ENCODE results near the gene HS2ST1. TPM values are rescaled to one million over a fixed set of nuclear protein-coding genes. Genes with fewer than 3 reads are reported as not detected.

The HS2ST1 gene
- total RNA-seq, 2 donors from 2014 or later, result 6.3 to 12.2 TPM

DNA sequence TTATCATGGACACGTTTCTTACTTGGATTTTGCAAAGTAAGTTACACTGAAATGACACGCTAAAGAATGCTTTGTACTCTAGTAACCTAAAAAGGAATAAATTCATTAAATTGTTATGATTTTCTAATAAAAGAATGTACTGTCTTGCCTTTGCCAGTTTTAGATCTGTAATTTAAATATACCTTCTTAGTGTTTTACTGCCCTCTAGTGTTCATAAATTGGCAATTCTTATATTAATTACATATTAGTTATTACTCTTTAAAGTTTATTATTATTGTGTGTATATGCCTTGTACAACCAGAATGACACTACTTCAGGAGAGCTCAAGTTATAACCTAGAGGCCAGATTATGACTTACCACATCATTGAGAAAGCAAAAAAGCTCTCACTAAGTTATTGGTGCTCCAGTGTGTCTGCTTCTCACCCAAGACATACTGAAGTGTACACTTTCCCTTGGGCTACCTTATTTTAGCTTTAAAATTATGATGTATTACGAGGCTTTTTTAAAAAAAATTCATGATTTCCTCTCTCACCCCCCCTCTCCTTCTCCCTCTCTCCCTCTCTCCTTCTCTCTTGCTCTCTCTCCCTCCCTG, 169.9 kb downstream of the HS2ST1 start:
- DNase-seq (no peak), ATAC-seq (peak; percentile 48)
- no peaks in the 10 kb centered on the region for H3K27me3 ChIP-seq
- no peak overlapping the region for H3K4me3 ChIP-seq
- TF ChIP-seq, protein P1, sequence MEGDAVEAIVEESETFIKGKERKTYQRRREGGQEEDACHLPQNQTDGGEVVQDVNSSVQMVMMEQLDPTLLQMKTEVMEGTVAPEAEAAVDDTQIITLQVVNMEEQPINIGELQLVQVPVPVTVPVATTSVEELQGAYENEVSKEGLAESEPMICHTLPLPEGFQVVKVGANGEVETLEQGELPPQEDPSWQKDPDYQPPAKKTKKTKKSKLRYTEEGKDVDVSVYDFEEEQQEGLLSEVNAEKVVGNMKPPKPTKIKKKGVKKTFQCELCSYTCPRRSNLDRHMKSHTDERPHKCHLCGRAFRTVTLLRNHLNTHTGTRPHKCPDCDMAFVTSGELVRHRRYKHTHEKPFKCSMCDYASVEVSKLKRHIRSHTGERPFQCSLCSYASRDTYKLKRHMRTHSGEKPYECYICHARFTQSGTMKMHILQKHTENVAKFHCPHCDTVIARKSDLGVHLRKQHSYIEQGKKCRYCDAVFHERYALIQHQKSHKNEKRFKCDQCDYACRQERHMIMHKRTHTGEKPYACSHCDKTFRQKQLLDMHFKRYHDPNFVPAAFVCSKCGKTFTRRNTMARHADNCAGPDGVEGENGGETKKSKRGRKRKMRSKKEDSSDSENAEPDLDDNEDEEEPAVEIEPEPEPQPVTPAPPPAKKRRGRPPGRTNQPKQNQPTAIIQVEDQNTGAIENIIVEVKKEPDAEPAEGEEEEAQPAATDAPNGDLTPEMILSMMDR (IDR thresholded peaks at IDR 0.05), result peak; percentile 34 to 85 (median 59)
- no peak for TF ChIP-seq POLR2A (IDR thresholded peaks at IDR 0.05)
- H3K36me3 ChIP-seq (replicated peaks in 1 of 2; ENCODE audit: insufficient read depth in 1 of 2, low read depth in 2 of 2), result no peaks in the 10 kb centered on the region
- intact Hi-C loops (cut with DNase I), result loop anchor here (5.0 kb wide), 1 partner anchor 257 kb away; no protein-coding TSS in a partner anchor
- no peaks in the 10 kb centered on the region for H3K4me1 ChIP-seq
- H3K9me3 ChIP-seq, result no peaks in the 10 kb centered on the region
- no peak overlapping the region for H3K27ac ChIP-seq
- WGBS, 2 donors, result 27 to 29% methylated on average over 3 of the region's 3 CpGs

DNA sequence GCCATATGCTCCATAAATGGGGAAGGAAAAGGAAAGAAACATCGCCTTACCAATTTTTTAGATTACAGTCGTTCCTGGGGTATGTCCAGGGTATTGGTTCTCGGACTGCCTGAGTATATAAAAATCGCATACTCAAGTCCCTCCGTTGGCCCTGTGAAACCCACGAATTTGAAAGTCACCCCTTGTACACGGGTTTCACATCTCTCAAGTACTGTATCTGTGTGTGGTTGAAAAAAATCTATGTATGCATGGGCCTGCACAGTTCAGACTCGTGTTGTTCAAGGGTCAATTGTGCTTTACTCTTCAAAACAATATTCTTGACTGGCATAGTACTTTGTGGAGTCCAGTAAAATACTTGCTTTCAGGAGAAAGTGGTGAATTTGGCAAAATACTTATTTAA, 171.7 kb downstream of the HS2ST1 start:
- no peak for TF ChIP-seq POLR2A (IDR thresholded peaks at IDR 0.05)
- TF ChIP-seq, protein P1 (IDR thresholded peaks at IDR 0.05), result no peak
- Histone ChIP-seq H3K4me3 (no peak overlapping the region), H3K27me3 (no peaks in the 10 kb centered on the region), H3K9me3 (no peaks in the 10 kb centered on the region), H3K27ac (no peak overlapping the region), H3K36me3 (replicated peaks in 1 of 2; ENCODE audit: insufficient read depth in 1 of 2, low read depth in 2 of 2) (no peaks in the 10 kb centered on the region), H3K4me1 (no peaks in the 10 kb centered on the region)
- no peak for DNase-seq
- WGBS, 2 donors, result 81 to 90% methylated on average over 8 of the region's 8 CpGs
- no peak for ATAC-seq
- intact Hi-C loops (cut with DNase I), result no loop called here

DNA sequence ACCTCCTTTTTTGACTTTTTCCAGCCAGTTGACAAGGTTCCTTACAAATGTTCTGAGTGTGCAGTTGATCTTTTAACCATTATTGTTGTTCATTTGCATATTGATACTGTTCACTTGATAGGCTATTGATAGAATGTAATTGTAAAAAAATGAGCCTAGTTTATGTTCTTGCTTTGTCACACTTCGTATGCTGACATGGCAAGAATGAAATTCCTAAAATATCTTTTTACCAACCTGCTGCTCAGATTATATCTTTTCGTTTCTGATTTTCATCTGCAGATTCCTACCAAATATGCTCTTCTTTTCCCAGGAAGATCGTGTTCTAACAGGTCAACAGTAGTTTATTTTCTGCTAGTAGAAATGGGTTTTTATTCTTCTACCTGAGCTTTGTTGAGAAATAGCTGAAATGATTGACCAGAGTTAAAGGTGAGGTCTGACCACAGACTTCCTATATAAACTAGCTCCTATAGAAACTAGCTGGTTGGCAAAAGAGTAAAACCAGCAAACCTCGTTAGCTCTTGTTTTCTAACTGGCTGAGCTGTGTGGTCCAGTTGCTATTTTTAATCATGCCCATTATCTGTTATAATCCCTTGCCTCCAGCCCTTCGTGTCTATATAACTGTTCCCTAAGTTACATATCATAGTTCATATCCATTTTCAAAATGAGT, 174.8 kb downstream of the HS2ST1 start:
- intact Hi-C loops (cut with DNase I), result no loop called here
- no peak overlapping the region for H3K27ac ChIP-seq
- H3K4me1 ChIP-seq, result no peaks in the 10 kb centered on the region
- TF ChIP-seq POLR2A (IDR thresholded peaks at IDR 0.05), result no peak
- TF ChIP-seq, protein P1 (IDR thresholded peaks at IDR 0.05), result no peak
- no peak for DNase-seq
- WGBS, 2 donors, result 68 to 89% methylated on average over 5 of the region's 5 CpGs
- no peak overlapping the region for H3K4me3 ChIP-seq
- H3K36me3 ChIP-seq (replicated peaks in 1 of 2; ENCODE audit: insufficient read depth in 1 of 2, low read depth in 2 of 2), result no peaks in the 10 kb centered on the region
- no peak for ATAC-seq
- H3K27me3 ChIP-seq, result no peaks in the 10 kb centered on the region
- no peaks in the 10 kb centered on the region for H3K9me3 ChIP-seq

DNA sequence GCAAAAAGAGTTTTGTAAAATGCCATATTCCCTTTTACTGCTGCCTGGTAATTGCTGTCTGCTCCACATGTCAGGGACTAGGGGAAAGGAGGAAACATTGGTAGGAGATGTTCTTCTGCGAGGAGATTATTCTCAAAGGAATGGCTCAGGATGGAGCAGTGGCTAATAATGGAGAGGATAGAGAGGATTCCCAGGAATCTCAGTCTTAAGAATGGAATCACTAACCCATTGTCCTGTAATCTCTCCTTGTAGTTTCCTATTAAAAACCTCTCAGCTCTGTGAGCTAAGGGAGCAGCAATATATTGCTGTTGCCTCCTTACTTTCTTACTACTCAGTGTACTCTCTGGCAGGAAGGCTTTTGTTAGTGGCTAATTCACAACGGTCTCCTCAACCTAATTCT, 175.4 kb downstream of the HS2ST1 start:
- intact Hi-C loops (cut with DNase I), result no loop called here
- Histone ChIP-seq H3K4me1 (no peaks in the 10 kb centered on the region), H3K4me3 (no peak overlapping the region), H3K36me3 (replicated peaks in 1 of 2; ENCODE audit: insufficient read depth in 1 of 2, low read depth in 2 of 2) (no peaks in the 10 kb centered on the region), H3K27me3 (no peaks in the 10 kb centered on the region), H3K9me3 (no peaks in the 10 kb centered on the region), H3K27ac (no peak overlapping the region)
- ATAC-seq (no peak), DNase-seq (no peak)
- 73 to 81% methylated on average over 2 of the region's 2 CpGs for WGBS, 2 donors
- TF ChIP-seq, protein P1 (IDR thresholded peaks at IDR 0.05), result no peak
- TF ChIP-seq POLR2A (IDR thresholded peaks at IDR 0.05), result no peak

DNA sequence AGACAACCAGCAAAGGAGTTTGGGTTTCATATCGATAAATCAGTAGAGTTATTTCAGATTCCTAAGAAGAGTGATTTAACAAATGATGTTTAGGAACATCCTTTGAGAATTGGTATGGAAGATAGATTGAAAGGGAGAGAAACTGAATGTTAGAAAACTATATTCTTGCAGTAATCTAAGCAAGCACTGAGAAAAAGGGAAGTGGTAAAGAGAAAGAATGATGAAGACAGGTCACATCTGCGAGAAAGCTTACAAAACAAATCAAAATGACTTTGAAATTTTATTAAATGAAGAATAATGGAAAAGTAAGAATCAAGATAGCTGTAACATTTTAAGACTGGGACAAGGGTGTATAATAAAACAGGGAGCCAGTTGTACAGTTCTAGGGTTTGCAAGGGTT, 177.0 kb downstream of the HS2ST1 start:
- intact Hi-C loops (cut with DNase I), result no loop called here
- Histone ChIP-seq H3K9me3 (no peaks in the 10 kb centered on the region), H3K4me3 (no peak overlapping the region), H3K27ac (no peak overlapping the region), H3K27me3 (no peaks in the 10 kb centered on the region), H3K4me1 (no peaks in the 10 kb centered on the region), H3K36me3 (replicated peaks in 1 of 2; ENCODE audit: insufficient read depth in 1 of 2, low read depth in 2 of 2) (no peaks in the 10 kb centered on the region)
- 91 to 96% methylated on average over 2 of the region's 2 CpGs for WGBS, 2 donors
- DNase-seq (no peak), ATAC-seq (no peak)
- no peak for TF ChIP-seq POLR2A (IDR thresholded peaks at IDR 0.05)
- TF ChIP-seq, protein P1 (IDR thresholded peaks at IDR 0.05), result no peak

All from body of pancreas (tissue), 4 donors.